HCT116 (cell line): Measurements from ENCODE around the gene CEACAM18. TPM values are rescaled to one million over a fixed set of nuclear protein-coding genes. Genes with fewer than 3 reads are reported as not detected.

ENCODE experiments used
- ATAC-seq: fragments of 200-7000 bp; cut with Tn5 transposase; 2 replicates; pipeline ENCODE4 v1.9.1; 2020; ENCODE audit warnings: mild to moderate bottlenecking, moderate library complexity
- BruUV-seq: library from RNA; stranded (reverse); fragments of 400-500 nt; replicated peaks from 2 replicates; lab custom pipeline; 2021; lab: Mats Ljungman, UMichigan
- CTCF ChIA-PET: fragments of 300-600 bp; sonication (Branson Sonifier 250); formaldehyde crosslinking; loops from one replicate; lab custom pipeline; 2021; ENCODE audit warnings: antibody characterized with exemption; lab: Charles Lee
- POLR2A ChIA-PET: fragments of 300-600, 350-600 bp; sonication (Branson Sonifier 250); formaldehyde crosslinking; loops from one replicate; lab custom pipeline; 2021; ENCODE audit warnings: antibody characterized with exemption; lab: Charles Lee
- RAD21 ChIA-PET, 2 experiments: fragments of 300-600 bp; sonication (Branson Sonifier 250); formaldehyde crosslinking; loops; one replicate each; lab custom pipeline; 2023; ENCODE audit warnings: low total read pairs in 2 of 2; ENCODE audit not compliant: uncharacterized antibody in 2 of 2, unreplicated experiment in 2 of 2, low non-redundant PET in 1 of 2; lab: Charles Lee
- DNase-seq: peaks from one replicate; pipeline ENCODE4 v3.0.0-alpha.2; 2010; ENCODE audit warnings: low read depth, low spot score
- H2AFZ ChIP-seq: fragments of 200-600 bp; shearing (Covaris generic), sonication (generic); 2 replicates; pipeline ENCODE4 v1.6.1; 2017; ENCODE audit warnings: low read depth, mixed run types, mixed read lengths, antibody characterized with exemption, low read length; ENCODE audit not compliant: poor library complexity, severe bottlenecking
- H3K27ac ChIP-seq: 2 replicates; pipeline ENCODE4 v1.5.1; 2012; ENCODE audit warnings: low read depth, low read length
- H3K27me3 ChIP-seq: fragments of 200-600 bp; sonication (generic); 2 replicates; pipeline ENCODE4 v1.6.1; 2016; ENCODE audit warnings: mixed run types, low read length, mixed read lengths; ENCODE audit not compliant: insufficient read depth
- H3K36me3 ChIP-seq, 2 experiments: fragments of 200-500 bp in 1 of 2; fragments of 200-600 bp in 1 of 2; sonication (Bioruptor generic) in 1 of 2; sonication (generic) in 1 of 2; 2 replicates each; pipeline versions ENCODE4 v1.5.1 to v1.6.1; 2014 to 2016; ENCODE audit warnings: low read length in 2 of 2, inconsistent platforms in 1 of 2, mixed read lengths in 1 of 2, mixed run types in 1 of 2; ENCODE audit not compliant: insufficient read depth in 2 of 2, control insufficient read depth in 1 of 2
- H3K4me1 ChIP-seq, 2 experiments: fragments of 200-600 bp in 1 of 2; sonication (generic) in 1 of 2; 2 replicates each; pipeline versions ENCODE4 v1.5.1 to v1.6.1; 2012 to 2017; ENCODE audit warnings: low read length in 2 of 2, inconsistent platforms in 1 of 2, mild to moderate bottlenecking in 1 of 2, mixed read lengths in 1 of 2, mixed run types in 1 of 2, moderate library complexity in 1 of 2; ENCODE audit not compliant: insufficient read depth in 2 of 2, control insufficient read depth in 1 of 2
- H3K4me2 ChIP-seq: fragments of 200-600 bp; sonication (generic); 2 replicates; pipeline ENCODE4 v1.6.1; 2017; ENCODE audit warnings: mixed run types, low read length, mixed read lengths
- H3K4me3 ChIP-seq, 2 experiments: fragments of 200-600 bp in 1 of 2; sonication (generic) in 1 of 2; replicated peaks in 1 of 2; 2 replicates each; pipeline ENCODE4 v1.5.1; 2011 to 2016; ENCODE audit warnings: low read length in 2 of 2, control low read depth in 1 of 2, low read depth in 1 of 2, mild to moderate bottlenecking in 1 of 2, mixed read lengths in 1 of 2, mixed run types in 1 of 2
- H3K79me2 ChIP-seq: fragments of 200-600 bp; sonication (generic); 2 replicates; pipeline ENCODE4 v1.6.1; 2017; ENCODE audit warnings: mild to moderate bottlenecking, mixed run types, low read length, moderate library complexity, mixed read lengths; ENCODE audit not compliant: insufficient read depth
- H3K9ac ChIP-seq: fragments of 200-600 bp; sonication (generic); 2 replicates; pipeline ENCODE4 v1.6.1; 2016; ENCODE audit warnings: low read length, mixed read lengths
- H3K9me2 ChIP-seq: fragments of 200-600 bp; sonication (generic), shearing (Covaris generic); 2 replicates; pipeline ENCODE4 v1.6.1; 2017; ENCODE audit warnings: mixed run types, mild to moderate bottlenecking, moderate library complexity; ENCODE audit not compliant: insufficient read depth
- H3K9me3 ChIP-seq, 2 experiments: fragments of 200-500 bp in 1 of 2; fragments of 200-600 bp in 1 of 2; sonication (Bioruptor generic) in 1 of 2; sonication (generic) in 1 of 2; 2 replicates each; pipeline ENCODE4 v1.6.1; 2014 to 2017; ENCODE audit warnings: low read length in 2 of 2, mixed read lengths in 2 of 2, inconsistent platforms in 1 of 2, low read depth in 1 of 2, mild to moderate bottlenecking in 1 of 2, mixed run types in 1 of 2, moderate library complexity in 1 of 2; ENCODE audit not compliant: control insufficient read depth in 1 of 2, insufficient read depth in 1 of 2
- H4K20me1 ChIP-seq: fragments of 200-600 bp; sonication (generic), shearing (Covaris generic); 2 replicates; pipeline ENCODE4 v1.6.1; 2017; ENCODE audit warnings: mixed run types, mild to moderate bottlenecking, moderate library complexity; ENCODE audit not compliant: insufficient read depth
- CBX3 ChIP-seq: IDR thresholded peaks from 2 replicates; pipeline ENCODE4 v1.6.1; 2012; ENCODE audit warnings: low read depth
- CEBPB ChIP-seq: IDR thresholded peaks from 2 replicates; pipeline ENCODE4 v1.6.1; 2012; ENCODE audit warnings: low read depth
- EGR1 ChIP-seq: IDR thresholded peaks from 2 replicates; pipeline ENCODE4 v1.6.1; 2012; ENCODE audit warnings: low read depth
- EZH2 ChIP-seq: fragments of 200-600 bp; sonication (generic); IDR thresholded peaks from 2 replicates; pipeline ENCODE4 v1.6.1; 2017; ENCODE audit warnings: antibody characterized with exemption, mixed run types
- EZH2phosphoT487 ChIP-seq: fragments of 200-600 bp; IDR thresholded peaks from 2 replicates; pipeline ENCODE4 v1.6.1; 2018; ENCODE audit warnings: antibody characterized with exemption, borderline replicate concordance
- JUND ChIP-seq: IDR thresholded peaks from 2 replicates; pipeline ENCODE4 v1.6.1; 2012
- MAX ChIP-seq: IDR thresholded peaks from 2 replicates; pipeline ENCODE4 v1.6.1; 2012
- POLR2AphosphoS5 ChIP-seq: IDR thresholded peaks from 2 replicates; pipeline ENCODE4 v1.6.1; 2011; ENCODE audit warnings: mild to moderate bottlenecking, low read depth, low read length, moderate library complexity
- REST ChIP-seq: IDR thresholded peaks from 2 replicates; pipeline ENCODE4 v1.6.1; 2012; ENCODE audit warnings: low read depth
- SP1 ChIP-seq: IDR thresholded peaks from 2 replicates; pipeline ENCODE4 v1.6.1; 2012; ENCODE audit warnings: low read depth
- TCF7L2 ChIP-seq: IDR thresholded peaks from 2 replicates; pipeline ENCODE4 v1.7.0; 2011; ENCODE audit warnings: borderline replicate concordance, inconsistent platforms; ENCODE audit not compliant: insufficient read depth, insufficient read length; ENCODE audit errors: extremely low read depth
- ZBTB33 ChIP-seq: IDR thresholded peaks from 2 replicates; pipeline ENCODE4 v1.6.1; 2011; ENCODE audit warnings: mild to moderate bottlenecking, low read length, moderate library complexity; ENCODE audit not compliant: insufficient replicate concordance; ENCODE audit errors: extremely low read depth
- ZFX ChIP-seq: fragments of 450-650 bp; IDR thresholded peaks from 2 replicates; pipeline ENCODE4 v1.6.1; 2017
- intact Hi-C: fragments of 100-400 bp; cut with micrococcal nuclease; formaldehyde crosslinking; loops from 2 replicates; pipeline ENCODE4 v1.10.0; 2022
- total RNA-seq: library from RNA; stranded (reverse); gene quantifications from one replicate; pipeline ENCODE4 v1.2.1, GENCODE V29; 2021; ENCODE audit not compliant: unreplicated experiment

Gene CEACAM18
- total RNA-seq, 1 experiment from 2014 or later, result not detected

- no peak for TF ChIP-seq ZBTB33
- TF ChIP-seq CEBPB, result no peak
- TF ChIP-seq JUND, result no peak
- TF ChIP-seq, all 23 proteins: peak for 0
Observed at GRCh38 chr19:51531349-51532315, 53.3 kb downstream of the CEACAM18 start, which contains the start of gene SIGLEC6 (continued).

GRCh38 chr19:51535535-51535934, 57.2 kb downstream of the CEACAM18 start:
- Histone ChIP-seq H3K9me3 (no peaks in the 10 kb centered on the region), H3K9ac (no peak overlapping the region), H3K9me2 (no peaks in the 10 kb centered on the region), H3K36me3 (no peaks in the 10 kb centered on the region), H2AFZ (no peak overlapping the region), H3K4me2 (no peak overlapping the region), H3K4me3 (no peak overlapping the region), H3K79me2 (no peaks in the 10 kb centered on the region), H3K27ac (no peak overlapping the region), H3K4me1 (no peaks in the 10 kb centered on the region), H3K27me3 (peaks cover 83% of the 10 kb centered on the region), H4K20me1 (no peaks in the 10 kb centered on the region)
- BruUV-seq, result no TSS peak
- intact Hi-C loops, result no loop called here
- CTCF ChIA-PET, result no interaction called here
- POLR2A ChIA-PET, result no interaction called here
- RAD21 ChIA-PET, result no interaction called here
- DNase-seq (no peak), ATAC-seq (no peak)
- TF ChIP-seq MAX, result no peak
- TF ChIP-seq EZH2, result no peak
- no peak for TF ChIP-seq CEBPB
- no peak for TF ChIP-seq POLR2AphosphoS5
- no peak for TF ChIP-seq REST
- no peak for TF ChIP-seq EGR1
- no peak for TF ChIP-seq SP1
- no peak for TF ChIP-seq CBX3
- no peak for TF ChIP-seq ZBTB33
- TF ChIP-seq ZFX, result no peak
- no peak for TF ChIP-seq EZH2phosphoT487
- no peak for TF ChIP-seq TCF7L2
- TF ChIP-seq, all 23 proteins: peak for 0
